A549 (cell line): ENCODE data around the gene LHFPL2. TPM values are rescaled to one million over a fixed set of nuclear protein-coding genes. Genes with fewer than 3 reads are reported as not detected.

Experiments used
- ATAC-seq, 2 experiments: fragments of 200-7000 bp in 1 of 2; fragments of >200 bp in 1 of 2; cut with Nextera tagmentation in 1 of 2; cut with Tn5 transposase in 1 of 2; 3 replicates each; pipeline versions ENCODE4 v1.8.0 to v1.9.1; 2018 to 2020; ENCODE audit warnings: mild to moderate bottlenecking in 1 of 2, moderate library complexity in 1 of 2
- CTCF ChIA-PET: fragments of 300-600 bp; sonication (Branson Sonifier 250); formaldehyde crosslinking; extraction: SDS; loops from one replicate; lab custom pipeline; 2021; ENCODE audit warnings: antibody characterized with exemption, inconsistent platforms; lab: Yijun Ruan, JAX
- POLR2A ChIA-PET: fragments of 350-600 bp; formaldehyde crosslinking; extraction: SDS; loops from one replicate; lab custom pipeline; 2021; ENCODE audit warnings: antibody characterized with exemption, inconsistent platforms; lab: Yijun Ruan, JAX
- DNase-seq, 2 experiments: peaks; one replicate each; pipeline versions ENCODE4 v3.0.0 to v3.0.0-alpha.2; 2011 to 2016; ENCODE audit warnings: low read depth in 1 of 2, low spot score in 1 of 2
- FAIRE-seq: peaks from 2 replicates; lab custom pipeline; 2011; peaks lifted over from hg19 to GRCh38; lab: Jason Lieb, UNC
- H3K27ac ChIP-seq, 2 experiments: fragments of >200 bp; sonication (Bioruptor Twin); formaldehyde crosslinking; 3 replicates each; pipeline ENCODE4 v1.5.1; 2016 to 2017
- H3K4me1 ChIP-seq: fragments of >200 bp; sonication (Bioruptor Twin); formaldehyde crosslinking; 3 replicates; pipeline ENCODE4 v1.6.1; 2016
- H3K4me2 ChIP-seq: fragments of >200 bp; sonication (Bioruptor Twin); formaldehyde crosslinking; 3 replicates; pipeline ENCODE4 v1.6.1; 2016
- H3K4me3 ChIP-seq: fragments of >200 bp; sonication (Bioruptor Twin); formaldehyde crosslinking; 3 replicates; pipeline ENCODE4 v1.5.1; 2016
- H3K9me3 ChIP-seq: fragments of >200 bp; sonication (Bioruptor Twin); formaldehyde crosslinking; 3 replicates; pipeline ENCODE4 v1.6.1; 2016
- FOSL2 ChIP-seq, 2 experiments: fragments of 450-650 bp in 1 of 2; fragments of >200 bp in 1 of 2; sonication (Bioruptor Twin) in 1 of 2; formaldehyde crosslinking; IDR thresholded peaks; 2 replicates each; pipeline versions ENCODE4 v1.5.0 to v1.6.1; 2016 to 2020; ENCODE audit warnings: mild to moderate bottlenecking in 1 of 2, moderate library complexity in 1 of 2
- HEYL ChIP-seq: fragments of 250-450 bp; sonication (Bioruptor Pico); IDR thresholded peaks from 2 replicates; pipeline ENCODE4 v1.8.0; 2021; ENCODE audit warnings: mild to moderate bottlenecking, moderate library complexity
- MAFK ChIP-seq: fragments of 450-650 bp; IDR thresholded peaks from 2 replicates; pipeline ENCODE4 v1.6.1; 2014; ENCODE audit not compliant: partially characterized antibody
- NR3C1 ChIP-seq: fragments of >200 bp; sonication (Bioruptor Twin); formaldehyde crosslinking; IDR thresholded peaks from 3 replicates; pipeline ENCODE4 v1.6.1; 2017
- SREBF2 ChIP-seq: fragments of 450-650 bp; IDR thresholded peaks from 2 replicates; pipeline ENCODE4 v1.6.1; 2014; ENCODE audit warnings: mild to moderate bottlenecking, moderate library complexity
- ZSCAN20 ChIP-seq: fragments of 250-450 bp; sonication (Bioruptor Pico); IDR thresholded peaks from 2 replicates; pipeline ENCODE4 v1.8.0; 2022; ENCODE audit warnings: mild to moderate bottlenecking, moderate library complexity
- WGBS: methylation state at CpG from one replicate; pipeline ENCODE4 v1.1.6; 2017; ENCODE audit errors: missing lambda C conversion rate; 5-methylcytosine and 5-hydroxymethylcytosine counted together
- polyA plus RNA-seq, 4 experiments: library from polyadenylated mRNA; depleted of rRNA in 3 of 4; stranded (reverse); fragments of >200 nt; fragmentation: RNase III in 1 of 4; extraction: RNeasy Plus Mini Kit Qiagen cat#74134 plus additional on column Dnase treatment in 1 of 4; gene quantifications; 2 replicates in 3 of 4; 3 replicates in 1 of 4; pipeline ENCODE4 v1.2.3, GENCODE V29; 2011 to 2017
- TF ChIP-seq, protein P1 (sequence below): fragments of 250-450 bp; sonication (Bioruptor Pico); IDR thresholded peaks from 2 replicates; pipeline ENCODE4 v1.5.0; 2020; ENCODE audit warnings: low read depth, mild to moderate bottlenecking, moderate library complexity
- TF ChIP-seq, protein P2 (sequence below): fragments of 250-450 bp; sonication (Bioruptor Pico); IDR thresholded peaks from 2 replicates; pipeline ENCODE4 v1.5.0; 2021; ENCODE audit warnings: mild to moderate bottlenecking, moderate library complexity, borderline replicate concordance

The LHFPL2 gene
- polyA plus RNA-seq, 2 of the 4 experiments (the other 2 are of a cell fraction), result 24.9 to 41.7 TPM

DNA sequence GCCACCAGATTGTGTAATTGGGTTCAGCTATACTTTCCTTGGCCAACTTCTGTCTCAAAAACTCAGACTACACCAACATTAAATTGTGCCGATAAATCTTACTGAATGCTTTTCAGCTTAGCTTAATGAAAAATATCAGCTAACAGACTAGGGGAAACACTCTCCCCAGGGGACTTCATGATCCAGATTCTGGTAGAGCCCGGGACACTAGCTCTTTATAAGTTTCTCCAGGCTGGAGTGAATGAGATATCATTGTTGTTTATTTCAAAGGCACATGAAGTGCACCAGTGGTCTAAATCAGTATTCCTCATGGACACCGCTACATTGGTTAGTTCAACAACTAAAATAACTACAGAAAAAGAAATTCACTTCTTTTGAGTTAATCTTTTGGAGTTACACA is 10.5 kb upstream of the LHFPL2 start:
- DNase-seq, result no peak
- ATAC-seq, result no peak
- FAIRE-seq, result no peak
- TF ChIP-seq SREBF2 (no peak), NR3C1 (no peak)
- Histone ChIP-seq H3K27ac (peak overlapping the region; percentile 36 to 45; a peak in 3 of 6 replicates), H3K9me3 (no peaks in the 10 kb centered on the region), H3K4me2 (no peak overlapping the region; the same call in 2 of the 3 replicates), H3K4me1 (peaks cover 24% of the 10 kb centered on the region), H3K4me3 (no peak overlapping the region)
- WGBS, result 89% methylated on average over 3 of the region's 3 CpGs
- CTCF ChIA-PET, result interaction anchor here (1.3 kb wide), 2 partner anchors 9 to 191 kb away, joined by 4 to 5 read pairs; no protein-coding TSS in a partner anchor
- POLR2A ChIA-PET, result interaction anchor here (1.3 kb wide), 1 partner anchor 10 kb away, joined by 6 read pairs; the partner anchor contains the start of gene LHFPL2

DNA sequence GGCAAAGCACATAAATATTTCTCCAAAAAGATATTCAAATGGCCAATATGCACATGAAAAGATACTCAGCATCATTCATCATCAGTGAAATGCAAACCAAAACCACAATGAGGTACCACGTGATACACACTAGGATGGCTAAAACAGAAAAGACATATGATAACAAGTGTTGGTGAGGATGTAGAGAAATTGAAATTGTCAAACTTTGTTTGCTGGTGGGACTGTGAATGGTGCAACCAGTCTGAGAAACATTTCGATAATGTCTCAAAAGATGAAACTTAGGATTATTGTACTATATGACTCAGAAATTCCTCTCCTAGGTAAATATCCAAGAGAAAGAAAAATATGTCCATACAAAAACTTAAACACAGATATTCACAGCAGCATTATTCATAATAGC is 8.6 kb upstream of the LHFPL2 start:
- Histone ChIP-seq H3K4me3 (no peak overlapping the region), H3K9me3 (no peaks in the 10 kb centered on the region), H3K4me1 (peaks cover 32% of the 10 kb centered on the region), H3K4me2 (no peak overlapping the region), H3K27ac (no peak overlapping the region)
- 71% methylated on average over 2 of the region's 2 CpGs for WGBS
- CTCF ChIA-PET, result no interaction called here
- FAIRE-seq, result peak; percentile 32
- no peak for ATAC-seq
- no peak for DNase-seq
- TF ChIP-seq ZSCAN20 (CRISPR knock-in tag), result no peak
- TF ChIP-seq FOSL2 (IDR thresholded peaks at IDR 0.05), result no peak
- TF ChIP-seq FOSL2 (CRISPR knock-in tag; IDR thresholded peaks at IDR 0.05), result 0 out of 2 replicates have a peak, but pooled peaks have one; percentile 3
- POLR2A ChIA-PET, result no interaction called here

DNA sequence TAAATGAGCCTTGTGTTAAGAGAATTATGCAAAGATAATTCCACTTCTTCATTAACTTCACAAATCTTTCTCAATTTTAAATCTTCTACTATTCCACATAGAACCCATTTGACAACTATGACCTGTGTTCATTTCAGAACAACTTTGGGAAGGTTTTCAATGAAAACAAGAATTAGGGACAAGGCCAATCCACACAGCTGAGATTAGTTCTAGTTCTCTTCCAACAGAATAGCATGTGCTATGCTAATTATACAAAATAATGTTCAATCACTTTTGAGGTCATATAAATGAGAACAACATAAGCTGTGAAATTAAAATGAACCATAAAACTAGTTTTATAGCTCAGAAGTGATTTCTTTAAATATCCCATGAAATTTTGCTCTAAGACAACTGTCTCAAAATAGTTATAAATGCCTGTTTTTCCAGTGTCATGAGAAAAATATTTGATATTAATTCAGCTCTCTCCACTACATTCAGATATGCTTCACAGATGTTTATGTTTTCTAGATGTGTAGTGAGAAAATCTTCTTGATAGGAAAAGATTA is 7.2 kb upstream of the LHFPL2 start:
- Histone ChIP-seq H3K27ac (no peak overlapping the region), H3K4me3 (no peak overlapping the region), H3K4me1 (peaks cover 32% of the 10 kb centered on the region), H3K9me3 (no peaks in the 10 kb centered on the region), H3K4me2 (no peak overlapping the region)
- CTCF ChIA-PET, result interaction anchor here (0.7 kb wide), 1 partner anchor 19 kb away, joined by 3 read pairs; no protein-coding TSS in a partner anchor
- DNase-seq (no peak), ATAC-seq (no peak), FAIRE-seq (peak; percentile 78)
- TF ChIP-seq, protein P1, sequence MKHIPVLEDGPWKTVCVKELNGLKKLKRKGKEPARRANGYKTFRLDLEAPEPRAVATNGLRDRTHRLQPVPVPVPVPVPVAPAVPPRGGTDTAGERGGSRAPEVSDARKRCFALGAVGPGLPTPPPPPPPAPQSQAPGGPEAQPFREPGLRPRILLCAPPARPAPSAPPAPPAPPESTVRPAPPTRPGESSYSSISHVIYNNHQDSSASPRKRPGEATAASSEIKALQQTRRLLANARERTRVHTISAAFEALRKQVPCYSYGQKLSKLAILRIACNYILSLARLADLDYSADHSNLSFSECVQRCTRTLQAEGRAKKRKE (CRISPR knock-in tag), result no peak
- TF ChIP-seq, protein P2, sequence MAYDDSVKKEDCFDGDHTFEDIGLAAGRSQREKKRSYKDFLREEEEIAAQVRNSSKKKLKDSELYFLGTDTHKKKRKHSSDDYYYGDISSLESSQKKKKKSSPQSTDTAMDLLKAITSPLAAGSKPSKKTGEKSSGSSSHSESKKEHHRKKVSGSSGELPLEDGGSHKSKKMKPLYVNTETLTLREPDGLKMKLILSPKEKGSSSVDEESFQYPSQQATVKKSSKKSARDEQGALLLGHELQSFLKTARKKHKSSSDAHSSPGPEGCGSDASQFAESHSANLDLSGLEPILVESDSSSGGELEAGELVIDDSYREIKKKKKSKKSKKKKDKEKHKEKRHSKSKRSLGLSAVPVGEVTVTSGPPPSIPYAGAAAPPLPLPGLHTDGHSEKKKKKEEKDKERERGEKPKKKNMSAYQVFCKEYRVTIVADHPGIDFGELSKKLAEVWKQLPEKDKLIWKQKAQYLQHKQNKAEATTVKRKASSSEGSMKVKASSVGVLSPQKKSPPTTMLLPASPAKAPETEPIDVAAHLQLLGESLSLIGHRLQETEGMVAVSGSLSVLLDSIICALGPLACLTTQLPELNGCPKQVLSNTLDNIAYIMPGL (CRISPR knock-in tag), result no peak
- no peak for TF ChIP-seq HEYL (CRISPR knock-in tag)
- POLR2A ChIA-PET, result no interaction called here

DNA sequence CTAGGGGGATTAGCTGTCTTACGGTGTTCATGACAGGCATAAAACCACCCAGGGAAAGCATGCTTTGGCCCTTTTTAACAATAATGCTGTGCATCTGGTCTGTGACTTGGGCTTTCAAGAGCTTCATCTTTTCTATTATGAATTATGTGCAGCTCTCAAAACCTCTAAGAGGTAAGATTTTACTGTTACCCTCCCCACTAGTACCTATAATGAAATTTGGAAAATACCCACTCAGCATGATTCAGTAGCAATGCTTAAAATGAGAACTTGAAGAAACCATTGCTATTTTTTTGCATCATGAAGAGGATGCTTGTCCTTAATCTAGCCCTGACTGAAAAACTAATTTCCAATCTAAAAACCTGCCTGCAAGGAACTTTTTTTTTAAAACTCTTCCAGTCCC is 5.8 kb upstream of the LHFPL2 start:
- no peak for ATAC-seq
- CTCF ChIA-PET, result interaction anchor here (0.8 to 1.3 kb wide), 4 partner anchors 8 to 263 kb away, joined by 3 to 4 read pairs (median 4); no protein-coding TSS in a partner anchor
- no peaks in the 10 kb centered on the region for H3K9me3 ChIP-seq

More for the DNA sequence above, 5.8 kb upstream of the LHFPL2 start:
- H3K4me3 ChIP-seq, result no peak overlapping the region
- FAIRE-seq, result no peak
- H3K4me2 ChIP-seq, result 0 out of 3 replicates have a peak overlapping the region, but pooled peaks have one; percentile 26
- no peak for DNase-seq
- no peak overlapping the region; a peak in 1 of 6 replicates for H3K27ac ChIP-seq
- H3K4me1 ChIP-seq, result peaks cover 30% of the 10 kb centered on the region
- WGBS, result 69% methylated on average over 1 of the region's 1 CpG
- TF ChIP-seq, protein P1 (CRISPR knock-in tag), result no peak
- peak; percentile 40 for TF ChIP-seq MAFK
- POLR2A ChIA-PET, result no interaction called here
